HEK293 (cell line): ENCODE data around the gene SIK3.

ENCODE experiments used
- CTCF ChIA-PET: fragments of 350-600 bp; formaldehyde crosslinking; extraction: SDS; loops from one replicate; lab custom pipeline; 2021; ENCODE audit warnings: antibody characterized with exemption; lab: Yijun Ruan, JAX
- POLR2A ChIA-PET: fragments of 300-600 bp; formaldehyde crosslinking; extraction: SDS; loops from one replicate; lab custom pipeline; 2020; ENCODE audit warnings: antibody characterized with exemption, inconsistent platforms; lab: Yijun Ruan, JAX
- H3K27ac ChIP-seq: fragments of 200-500 bp; sonication (Bioruptor generic); 2 replicates; pipeline ENCODE4 v1.5.1; 2014; ENCODE audit warnings: low read depth, low read length, control low read depth, inconsistent platforms; ENCODE audit errors: extremely low read depth
- H3K36me3 ChIP-seq, 2 experiments: fragments of 200-500 bp in 1 of 2; sonication (Bioruptor generic) in 1 of 2; 1 replicate in 1 of 2; 2 replicates in 1 of 2; pipeline ENCODE4 v1.5.1; 2014 to 2017; ENCODE audit warnings: inconsistent platforms in 2 of 2, low read length in 2 of 2; ENCODE audit not compliant: control insufficient read depth in 2 of 2, insufficient read depth in 1 of 2
- H3K4me1 ChIP-seq: fragments of 200-500 bp; sonication (Bioruptor generic); 2 replicates; pipeline ENCODE4 v1.5.1; 2014; ENCODE audit warnings: mild to moderate bottlenecking, low read length, inconsistent platforms; ENCODE audit not compliant: control insufficient read depth, insufficient read depth
- H3K4me3 ChIP-seq: 2 replicates; pipeline ENCODE4 v1.5.1; 2011; ENCODE audit warnings: low read depth, mild to moderate bottlenecking, control low read depth, low read length, moderate library complexity
- H3K9me3 ChIP-seq: fragments of 200-500 bp; sonication (Bioruptor generic); 2 replicates; pipeline ENCODE4 v1.5.1; 2014; ENCODE audit warnings: low read depth, low read length, inconsistent platforms; ENCODE audit not compliant: control insufficient read depth, insufficient read depth
- HOXC10 ChIP-seq: sonication (generic); formaldehyde crosslinking; IDR thresholded peaks from 2 replicates; pipeline ENCODE4 v1.8.1; 2023; ENCODE audit warnings: mild to moderate bottlenecking, missing genetic modification reagents
- IKZF3 ChIP-seq: fragments of 450-650 bp; IDR thresholded peaks from 2 replicates; pipeline ENCODE4 v1.5.0; 2018; ENCODE audit warnings: missing biosample characterization, mild to moderate bottlenecking, missing genetic modification characterization, moderate library complexity
- MZF1 ChIP-seq: fragments of 450-650 bp; formaldehyde crosslinking; IDR thresholded peaks from 2 replicates; pipeline ENCODE4 v1.5.1; 2017; ENCODE audit warnings: missing biosample characterization, missing genetic modification characterization, borderline replicate concordance
- SP2 ChIP-seq: fragments of 450-650 bp; formaldehyde crosslinking; IDR thresholded peaks from 2 replicates; pipeline ENCODE4 v1.5.1; 2016; ENCODE audit warnings: missing biosample characterization, missing genetic modification characterization
- ZBTB20 ChIP-seq: fragments of 450-650 bp; formaldehyde crosslinking; IDR thresholded peaks from 2 replicates; pipeline ENCODE4 v1.5.1; 2016; ENCODE audit warnings: missing biosample characterization, missing genetic modification characterization
- ZBTB26 ChIP-seq: fragments of 450-650 bp; formaldehyde crosslinking; optimal IDR thresholded peaks from 2 replicates; pipeline ENCODE3; 2016; ENCODE audit warnings: missing biosample characterization, mild to moderate bottlenecking, missing genetic modification characterization
- ZFP37 ChIP-seq: fragments of 450-650 bp; formaldehyde crosslinking; IDR thresholded peaks from 2 replicates; pipeline ENCODE4 v1.5.1; 2016; ENCODE audit warnings: missing biosample characterization, missing genetic modification characterization
- ZFP69B ChIP-seq: fragments of 450-650 bp; formaldehyde crosslinking; IDR thresholded peaks from 2 replicates; pipeline ENCODE4 v1.5.1; 2016; ENCODE audit warnings: missing biosample characterization, missing genetic modification characterization
- ZNF24 ChIP-seq: fragments of 450-650 bp; formaldehyde crosslinking; IDR thresholded peaks from 2 replicates; pipeline ENCODE4 v1.5.1; 2016; ENCODE audit warnings: missing biosample characterization, missing genetic modification characterization
- ZNF280D ChIP-seq: fragments of 450-650 bp; formaldehyde crosslinking; IDR thresholded peaks from 2 replicates; pipeline ENCODE4 v1.5.1; 2016; ENCODE audit warnings: missing biosample characterization, missing genetic modification characterization
- ZNF350 ChIP-seq: fragments of 450-650 bp; formaldehyde crosslinking; IDR thresholded peaks from 2 replicates; pipeline ENCODE4 v1.5.0; 2017; ENCODE audit warnings: missing biosample characterization, mild to moderate bottlenecking, missing genetic modification characterization
- ZNF560 ChIP-seq: fragments of 450-650 bp; formaldehyde crosslinking; IDR thresholded peaks from 2 replicates; pipeline ENCODE4 v1.5.1; 2017; ENCODE audit warnings: missing biosample characterization, missing genetic modification characterization, borderline replicate concordance
- ZSCAN30 ChIP-seq: fragments of 450-650 bp; IDR thresholded peaks from 2 replicates; pipeline ENCODE4 v1.5.1; 2018; ENCODE audit warnings: missing biosample characterization, mild to moderate bottlenecking, missing genetic modification characterization, moderate library complexity
- TF ChIP-seq, protein P1 (sequence below): fragments of 450-650 bp; formaldehyde crosslinking; IDR thresholded peaks from 2 replicates; pipeline ENCODE4 v1.5.1; 2016; ENCODE audit warnings: missing biosample characterization, missing genetic modification characterization
- TF ChIP-seq, protein P2 (sequence below): fragments of 450-650 bp; formaldehyde crosslinking; IDR thresholded peaks from 2 replicates; pipeline ENCODE4 v1.5.1; 2016; ENCODE audit warnings: missing biosample characterization, missing genetic modification characterization
- TF ChIP-seq, protein P3 (sequence below): fragments of 450-650 bp; formaldehyde crosslinking; IDR thresholded peaks from 2 replicates; pipeline ENCODE4 v1.5.1; 2016; ENCODE audit warnings: missing biosample characterization, missing genetic modification characterization, borderline replicate concordance

The SIK3 gene

GRCh38 chr11:116856423-116856822 lies 241.8 kb downstream of the SIK3 start:
- peaks cover 2% of the 10 kb centered on the region; the same call in 1 of the 2 replicates for H3K4me1 ChIP-seq
- ChIA-PET POLR2A (no interaction called here), CTCF (no interaction called here)
- peaks cover 0 to 60% of the 10 kb centered on the region in 2 experiments; a peak in 1 of 3 replicates for H3K36me3 ChIP-seq
- no peaks in the 10 kb centered on the region for H3K9me3 ChIP-seq
- no peak overlapping the region for H3K4me3 ChIP-seq
- TF ChIP-seq, protein P1, sequence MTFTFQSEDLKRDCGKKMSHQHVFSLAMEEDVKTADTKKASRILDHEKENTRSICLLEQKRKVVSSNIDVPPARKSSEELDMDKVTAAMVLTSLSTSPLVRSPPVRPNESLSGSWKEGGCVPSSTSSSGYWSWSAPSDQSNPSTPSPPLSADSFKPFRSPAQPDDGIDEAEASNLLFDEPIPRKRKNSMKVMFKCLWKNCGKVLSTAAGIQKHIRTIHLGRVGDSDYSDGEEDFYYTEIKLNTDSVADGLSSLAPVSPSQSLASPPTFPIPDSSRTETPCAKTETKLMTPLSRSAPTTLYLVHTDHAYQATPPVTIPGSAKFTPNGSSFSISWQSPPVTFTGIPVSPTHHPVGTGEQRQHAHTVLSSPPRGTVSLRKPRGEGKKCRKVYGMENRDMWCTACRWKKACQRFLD (tag by site-specific recombination): no peak
- no peak for TF ChIP-seq ZNF560 (tag by site-specific recombination)
- TF ChIP-seq ZBTB26 (tag by site-specific recombination): no peak
- TF ChIP-seq HOXC10 (CRISPR knock-in tag): no peak
- no peak for TF ChIP-seq ZFP37 (tag by site-specific recombination)
- no peak for TF ChIP-seq IKZF3 (tag by site-specific recombination)
- TF ChIP-seq, protein P2, sequence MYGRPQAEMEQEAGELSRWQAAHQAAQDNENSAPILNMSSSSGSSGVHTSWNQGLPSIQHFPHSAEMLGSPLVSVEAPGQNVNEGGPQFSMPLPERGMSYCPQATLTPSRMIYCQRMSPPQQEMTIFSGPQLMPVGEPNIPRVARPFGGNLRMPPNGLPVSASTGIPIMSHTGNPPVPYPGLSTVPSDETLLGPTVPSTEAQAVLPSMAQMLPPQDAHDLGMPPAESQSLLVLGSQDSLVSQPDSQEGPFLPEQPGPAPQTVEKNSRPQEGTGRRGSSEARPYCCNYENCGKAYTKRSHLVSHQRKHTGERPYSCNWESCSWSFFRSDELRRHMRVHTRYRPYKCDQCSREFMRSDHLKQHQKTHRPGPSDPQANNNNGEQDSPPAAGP: no peak
- no peak for TF ChIP-seq ZSCAN30
- TF ChIP-seq, all 188 proteins: peak for 0
- no peak overlapping the region for H3K27ac ChIP-seq

DNA sequence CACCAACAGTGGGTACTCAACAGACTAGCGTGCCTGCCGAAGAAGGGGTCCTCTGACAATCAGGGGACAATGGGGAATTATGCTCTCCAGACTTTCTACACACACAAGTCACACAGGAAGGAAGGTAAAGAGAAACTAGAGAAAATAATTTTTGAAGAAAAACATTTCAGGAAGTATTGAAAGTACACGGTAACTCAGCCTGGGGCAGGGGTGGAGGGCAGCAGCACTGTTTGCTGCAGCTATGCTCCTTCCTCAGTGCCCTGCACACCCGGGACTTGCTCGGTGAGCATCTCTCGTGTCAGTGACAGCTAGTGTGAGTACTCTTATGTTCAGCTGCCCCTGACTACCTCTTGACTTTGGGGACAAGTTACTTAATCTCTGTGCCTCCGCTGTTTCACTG lies 242.8 kb downstream of the SIK3 start:
- peaks cover 2% of the 10 kb centered on the region; the same call in 1 of the 2 replicates for H3K4me1 ChIP-seq
- H3K27ac ChIP-seq: no peak overlapping the region
- no peak overlapping the region for H3K4me3 ChIP-seq
- peaks cover 0 to 50% of the 10 kb centered on the region in 2 experiments; a peak in 1 of 3 replicates for H3K36me3 ChIP-seq
- POLR2A ChIA-PET: no interaction called here
- TF ChIP-seq ZNF280D (tag by site-specific recombination) (no peak), SP2 (tag by site-specific recombination) (no peak), ZFP69B (tag by site-specific recombination) (no peak), ZBTB20 (no peak), MZF1 (tag by site-specific recombination) (no peak), ZNF350 (tag by site-specific recombination) (no peak), ZNF24 (tag by site-specific recombination) (no peak)
- TF ChIP-seq, protein P3, sequence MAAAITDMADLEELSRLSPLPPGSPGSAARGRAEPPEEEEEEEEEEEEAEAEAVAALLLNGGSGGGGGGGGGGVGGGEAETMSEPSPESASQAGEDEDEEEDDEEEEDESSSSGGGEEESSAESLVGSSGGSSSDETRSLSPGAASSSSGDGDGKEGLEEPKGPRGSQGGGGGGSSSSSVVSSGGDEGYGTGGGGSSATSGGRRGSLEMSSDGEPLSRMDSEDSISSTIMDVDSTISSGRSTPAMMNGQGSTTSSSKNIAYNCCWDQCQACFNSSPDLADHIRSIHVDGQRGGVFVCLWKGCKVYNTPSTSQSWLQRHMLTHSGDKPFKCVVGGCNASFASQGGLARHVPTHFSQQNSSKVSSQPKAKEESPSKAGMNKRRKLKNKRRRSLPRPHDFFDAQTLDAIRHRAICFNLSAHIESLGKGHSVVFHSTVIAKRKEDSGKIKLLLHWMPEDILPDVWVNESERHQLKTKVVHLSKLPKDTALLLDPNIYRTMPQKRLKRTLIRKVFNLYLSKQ (tag by site-specific recombination): no peak
- CTCF ChIA-PET: no interaction called here
- no peaks in the 10 kb centered on the region for H3K9me3 ChIP-seq
